HG03457 (cell line): ENCODE results near the gene IL11.
A peak's percentile ranks its signal among the peaks of the same experiment; 100 is the strongest.

Experiments used
- ATAC-seq: cut with Tn5 transposase; IDR thresholded peaks from one replicate; pipeline ENCODE4 v1.9.1; 2021; ENCODE audit warnings: moderate number of reproducible peaks; ENCODE audit not compliant: unreplicated experiment

IL11 gene

DNA sequence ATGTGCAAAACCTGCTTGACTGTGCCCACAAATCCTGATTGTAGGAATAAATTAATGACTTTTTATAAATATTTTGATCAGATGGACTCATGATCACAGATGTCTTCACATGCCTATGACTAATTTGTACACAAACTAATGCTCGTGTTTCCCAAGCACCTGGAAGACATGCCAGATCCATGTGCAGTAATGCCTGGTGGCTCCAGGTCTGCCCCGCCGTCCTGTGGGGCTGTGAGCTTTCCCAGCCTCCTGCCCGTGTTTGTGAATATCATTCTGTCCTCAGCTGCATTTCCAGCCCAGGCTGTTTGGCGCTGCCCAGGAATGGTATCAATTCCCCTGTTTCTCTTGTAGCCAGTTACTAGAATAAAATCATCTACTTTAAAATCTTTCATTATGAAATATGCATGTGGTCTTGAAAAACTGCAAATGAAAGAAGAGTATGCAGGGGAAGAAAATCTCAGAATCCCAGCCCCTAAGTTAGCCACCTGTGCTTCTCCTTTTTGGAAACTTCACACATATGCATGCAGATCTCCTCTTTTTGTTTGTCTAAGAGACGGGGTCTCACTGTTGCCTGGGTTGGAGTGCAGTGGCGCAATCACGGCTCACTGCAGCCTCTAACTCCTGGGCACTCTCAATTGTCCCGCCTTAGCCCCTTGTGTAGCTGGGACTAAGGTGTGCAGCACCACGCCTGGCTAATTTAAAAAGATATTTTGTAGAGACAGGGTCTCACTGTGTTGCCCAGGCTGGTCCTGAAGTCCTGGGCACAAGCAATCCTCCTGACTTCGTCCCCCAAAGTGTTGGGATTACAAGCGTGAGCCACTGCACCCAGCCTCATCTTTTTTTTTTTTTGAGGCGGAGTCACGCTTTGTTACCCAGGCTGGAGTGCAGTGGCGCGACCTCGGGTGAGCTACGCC lies 21.7 kb upstream of the IL11 start:
- no peak for ATAC-seq

DNA sequence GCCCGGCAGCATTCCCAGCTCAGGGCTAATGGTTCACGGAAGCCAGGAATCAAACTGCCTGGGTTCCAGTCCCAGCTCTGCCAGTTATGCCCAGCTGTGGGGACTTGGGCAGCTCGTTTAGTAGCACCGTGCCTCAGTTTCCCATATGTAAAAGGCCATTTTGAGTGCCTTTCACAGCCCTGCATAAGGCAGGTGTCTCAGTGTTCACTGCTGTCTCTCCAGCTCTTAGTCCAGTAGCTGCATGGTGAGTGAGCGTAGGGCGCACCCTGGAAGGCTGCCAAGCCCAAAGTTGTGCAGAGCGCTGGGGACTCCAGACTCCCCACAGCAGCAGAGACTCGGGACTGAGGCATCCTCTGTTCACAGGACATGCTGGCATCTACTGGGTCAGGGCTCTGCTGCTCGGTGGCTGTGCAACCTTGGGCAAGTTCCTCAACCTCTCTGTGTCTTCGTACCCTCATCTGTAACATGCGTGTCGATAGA lies 21.0 kb upstream of the IL11 start:
- ATAC-seq = no peak

DNA sequence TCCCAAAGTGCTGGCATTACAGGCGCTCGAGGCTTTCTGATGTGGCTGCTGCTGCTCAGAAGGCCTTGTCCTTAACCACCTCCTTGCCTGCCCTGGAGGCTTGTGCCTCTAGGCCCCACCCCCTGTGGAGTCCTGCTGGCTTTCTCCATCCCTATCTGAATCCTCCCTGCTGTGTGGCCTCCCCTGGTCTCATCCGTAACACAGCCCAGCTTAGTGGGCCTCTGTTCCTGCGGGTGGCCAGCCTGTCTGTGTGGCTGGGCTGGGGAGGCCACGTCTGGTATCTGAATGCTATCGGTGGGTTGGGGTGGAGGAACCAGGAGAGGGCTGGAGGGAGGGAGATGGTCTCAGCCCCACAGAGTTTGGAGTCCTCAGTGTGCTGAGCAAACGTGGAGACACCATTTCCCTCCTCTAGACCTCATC lies 20.2 kb upstream of the IL11 start:
- ATAC-seq = no peak

DNA sequence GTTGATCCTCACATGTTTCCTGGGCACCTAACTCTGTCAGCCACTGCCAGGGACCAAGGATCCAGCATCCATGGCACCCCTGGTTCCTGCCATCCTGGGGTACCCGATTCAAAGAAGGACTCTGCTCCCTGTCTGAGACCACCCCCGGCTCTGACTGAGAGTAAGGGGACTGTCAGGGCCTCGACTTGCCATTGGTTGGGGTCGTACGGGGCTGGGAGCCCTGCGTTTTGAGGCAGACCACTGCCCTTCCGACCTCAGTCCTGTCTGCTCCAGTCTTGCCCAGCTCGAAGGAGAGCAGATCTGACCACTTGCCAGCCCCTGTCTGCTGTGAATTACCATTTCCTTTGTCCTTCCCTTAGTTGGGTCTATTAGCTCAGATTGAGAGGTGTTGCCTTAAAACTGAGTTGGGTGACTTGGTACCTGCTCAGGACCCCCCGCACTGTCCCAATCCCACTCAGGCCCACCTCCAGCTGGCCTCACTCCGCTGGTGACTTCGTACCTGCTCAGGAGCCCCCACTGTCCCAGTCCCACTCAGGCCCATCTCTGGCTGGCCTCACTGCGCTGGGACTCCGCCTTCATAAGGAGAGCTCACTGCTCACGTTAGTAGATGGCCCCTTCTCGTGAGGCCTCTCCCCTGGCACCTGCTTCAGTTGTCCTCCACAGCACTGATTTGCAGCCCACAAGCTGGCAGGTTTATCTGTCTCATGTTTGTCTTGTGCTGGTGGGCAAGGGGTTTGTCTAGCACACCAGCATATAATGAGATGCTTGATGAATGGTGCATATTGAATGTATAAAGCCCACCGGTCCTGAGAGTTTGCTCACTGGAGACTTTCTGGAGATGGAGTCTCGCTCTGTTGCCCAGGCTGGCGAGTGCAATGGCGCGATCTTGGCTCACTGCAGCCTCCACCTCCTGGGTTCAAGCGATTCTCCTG lies 19.4 kb upstream of the IL11 start:
- no peak for ATAC-seq

DNA sequence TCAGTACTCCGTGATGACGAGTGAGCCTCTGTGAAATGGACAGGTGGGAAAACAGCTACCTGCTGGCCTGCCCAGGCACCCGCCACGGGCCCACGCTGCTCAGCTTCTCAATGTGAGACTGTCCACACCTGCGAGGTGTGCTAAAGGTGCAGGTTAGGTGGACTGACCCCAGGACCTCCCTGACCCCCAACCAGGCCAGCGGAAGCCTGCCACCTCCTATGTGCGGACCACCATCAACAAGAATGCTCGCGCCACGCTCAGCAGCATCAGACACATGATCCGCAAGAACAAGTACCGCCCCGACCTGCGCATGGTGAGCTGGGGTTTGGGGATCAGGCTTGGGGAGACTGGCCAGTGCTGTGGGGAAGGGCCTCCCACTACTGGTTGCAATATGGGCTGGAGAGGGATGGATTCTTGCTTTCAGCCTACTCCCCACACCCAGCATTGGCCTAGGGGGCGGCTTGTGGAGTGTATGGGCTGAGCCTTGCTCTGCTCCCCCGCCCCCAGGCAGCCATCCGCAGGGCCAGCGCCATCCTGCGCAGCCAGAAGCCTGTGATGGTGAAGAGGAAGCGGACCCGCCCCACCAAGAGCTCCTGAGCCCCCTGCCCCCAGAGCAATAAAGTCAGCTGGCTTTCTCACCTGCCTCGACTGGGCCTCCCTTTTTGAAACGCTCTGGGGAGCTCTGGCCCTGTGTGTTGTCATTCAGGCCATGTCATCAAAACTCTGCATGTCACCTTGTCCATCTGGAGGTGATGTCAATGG lies 17.7 kb upstream of the IL11 start:
- no peak for ATAC-seq

DNA sequence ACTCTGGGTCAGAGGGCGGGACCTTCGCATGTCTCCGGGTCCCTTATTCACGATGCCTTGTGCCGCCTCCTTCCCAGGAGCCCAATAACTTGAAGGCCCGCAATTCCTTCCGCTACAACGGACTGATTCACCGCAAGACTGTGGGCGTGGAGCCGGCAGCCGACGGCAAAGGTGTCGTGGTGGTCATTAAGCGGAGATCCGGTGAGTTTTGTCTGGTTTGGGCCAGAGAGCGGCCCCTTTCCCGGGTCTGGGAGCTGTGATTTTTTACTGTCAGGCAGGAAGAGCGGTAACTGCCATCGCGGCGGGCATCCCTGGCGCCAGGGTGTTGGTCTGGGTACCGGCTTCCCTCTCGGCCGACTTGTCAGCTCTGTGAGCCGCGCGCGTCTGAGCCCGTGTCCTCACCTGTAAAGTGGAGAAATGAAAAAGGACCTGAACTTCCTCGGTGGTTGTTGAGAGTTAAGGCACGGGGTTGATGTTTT lies 16.3 kb upstream of the IL11 start:
- no peak for ATAC-seq

DNA sequence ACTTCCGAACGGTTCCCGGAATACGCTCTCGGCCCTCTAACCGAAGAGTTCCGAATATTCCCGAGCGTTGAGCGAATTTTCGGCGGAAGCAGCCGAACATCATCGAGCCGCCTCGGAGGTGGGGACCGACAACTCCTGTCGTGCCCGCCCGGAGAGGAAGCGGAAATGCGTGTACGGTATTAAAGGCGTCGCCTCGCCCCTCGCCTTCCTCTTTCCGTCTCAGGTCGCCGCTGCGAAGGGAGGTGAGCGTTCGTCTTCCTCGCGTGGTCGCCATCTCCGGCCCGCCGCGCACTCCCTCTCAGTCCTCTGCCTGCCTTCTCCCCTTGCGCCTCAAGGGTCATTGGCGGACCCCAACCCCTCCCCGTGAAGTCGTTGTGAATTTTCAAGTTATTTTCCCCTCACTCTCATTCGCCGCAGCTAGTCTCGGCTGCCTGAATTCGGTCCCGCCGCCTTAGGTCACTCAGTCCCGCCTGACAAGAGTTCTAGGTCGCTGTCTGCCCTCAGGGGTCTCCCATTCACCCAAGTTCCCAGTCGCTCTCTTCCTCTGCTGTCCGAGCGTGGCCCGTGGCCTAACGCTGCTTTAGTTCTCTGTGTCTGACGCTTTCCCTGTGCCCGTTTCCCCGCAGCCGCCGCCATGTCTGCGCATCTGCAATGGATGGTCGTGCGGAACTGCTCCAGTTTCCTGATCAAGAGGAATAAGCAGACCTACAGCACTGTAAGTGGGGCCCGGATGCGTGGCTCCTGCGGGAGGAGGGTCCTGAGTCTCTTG lies 15.6 kb upstream of the IL11 start, which contains the start of gene RPL28:
Gene RPL28, plus strand, starts transcription at position 209 of the 769 bp plus-strand sequence. Its CDS starts 426 bp downstream, at position 635.
- ATAC-seq = peak; percentile 53

GRCh38 chr19:55384920-55385723 lies 14.9 kb upstream of the IL11 start:
- peak; percentile 36 for ATAC-seq

- ATAC-seq = no peak
Measured at GRCh38 chr19:55384131-55384919, 14.1 kb upstream of the IL11 start, which contains the start of gene TMEM238. Gene TMEM238, minus strand, starts transcription at chr19:55384292. Its CDS starts 33 bp downstream, at chr19:55384259.

GRCh38 chr19:55383279-55384130 lies 13.2 kb upstream of the IL11 start:
- no peak for ATAC-seq

DNA sequence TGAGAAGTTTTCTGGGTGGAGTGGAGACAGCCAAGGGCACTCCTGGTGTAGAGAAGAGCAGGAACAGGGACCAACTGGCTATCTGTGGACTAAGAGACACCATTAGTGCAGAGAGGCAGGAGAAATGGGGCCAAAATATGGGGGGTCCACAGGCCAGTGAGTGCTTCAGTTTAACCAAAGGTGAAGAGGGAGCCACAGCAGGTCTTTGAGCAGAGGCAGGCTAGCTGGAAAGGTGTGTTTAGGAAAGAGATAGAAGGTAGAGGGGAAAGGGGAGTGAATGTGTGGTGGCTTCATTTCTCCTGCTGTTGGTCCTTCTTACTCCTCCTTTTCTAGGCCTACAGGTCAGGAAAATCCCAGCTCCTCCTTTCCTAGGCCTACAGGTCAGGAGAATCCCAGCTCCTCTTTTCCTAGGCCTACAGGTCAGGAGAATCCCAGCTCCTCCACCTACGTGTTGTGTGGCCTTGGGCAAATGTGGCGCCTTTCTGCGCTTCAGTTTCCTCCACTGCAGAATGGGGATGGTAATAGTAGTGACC lies 12.3 kb upstream of the IL11 start:
- no peak for ATAC-seq

GRCh38 chr19:55382013-55382412 lies 11.8 kb upstream of the IL11 start:
- no peak for ATAC-seq

- no peak for ATAC-seq
Measured at GRCh38 chr19:55379174-55379573, 8.9 kb upstream of the IL11 start.

DNA sequence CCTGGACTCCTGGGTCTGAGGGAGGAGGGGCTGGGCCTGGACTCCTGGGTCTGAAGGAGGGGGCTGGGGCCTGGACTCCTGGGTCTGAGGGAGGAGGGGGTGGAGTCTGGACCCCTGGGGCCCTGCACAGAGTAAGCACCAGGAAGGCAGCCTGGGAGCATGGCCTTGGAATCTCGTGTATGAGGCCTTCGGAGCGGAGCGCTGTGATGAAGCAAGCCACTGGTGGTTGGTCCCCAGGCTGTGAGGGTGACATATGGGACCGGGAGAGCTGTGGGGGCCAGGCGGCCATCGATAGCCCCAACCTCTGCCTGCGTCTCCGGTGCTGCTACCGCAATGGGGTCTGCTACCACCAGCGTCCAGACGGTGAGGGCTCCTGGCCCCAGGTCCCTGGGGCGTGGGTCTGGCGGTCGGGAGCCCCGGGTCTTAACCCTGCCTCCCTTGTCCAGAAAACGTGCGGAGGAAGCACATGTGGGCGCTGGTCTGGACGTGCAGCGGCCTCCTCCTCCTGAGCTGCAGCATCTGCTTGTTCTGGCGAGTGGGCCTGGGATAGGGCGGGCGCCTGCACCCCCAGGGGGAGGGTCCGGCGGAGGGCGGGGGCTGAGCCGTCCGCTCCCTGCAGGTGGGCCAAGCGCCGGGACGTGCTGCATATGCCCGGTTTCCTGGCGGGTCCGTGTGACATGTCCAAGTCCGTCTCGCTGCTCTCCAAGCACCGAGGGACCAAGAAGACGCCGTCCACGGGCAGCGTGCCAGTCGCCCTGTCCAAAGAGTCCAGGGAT lies 7.3 kb upstream of the IL11 start:
- ATAC-seq = no peak

DNA sequence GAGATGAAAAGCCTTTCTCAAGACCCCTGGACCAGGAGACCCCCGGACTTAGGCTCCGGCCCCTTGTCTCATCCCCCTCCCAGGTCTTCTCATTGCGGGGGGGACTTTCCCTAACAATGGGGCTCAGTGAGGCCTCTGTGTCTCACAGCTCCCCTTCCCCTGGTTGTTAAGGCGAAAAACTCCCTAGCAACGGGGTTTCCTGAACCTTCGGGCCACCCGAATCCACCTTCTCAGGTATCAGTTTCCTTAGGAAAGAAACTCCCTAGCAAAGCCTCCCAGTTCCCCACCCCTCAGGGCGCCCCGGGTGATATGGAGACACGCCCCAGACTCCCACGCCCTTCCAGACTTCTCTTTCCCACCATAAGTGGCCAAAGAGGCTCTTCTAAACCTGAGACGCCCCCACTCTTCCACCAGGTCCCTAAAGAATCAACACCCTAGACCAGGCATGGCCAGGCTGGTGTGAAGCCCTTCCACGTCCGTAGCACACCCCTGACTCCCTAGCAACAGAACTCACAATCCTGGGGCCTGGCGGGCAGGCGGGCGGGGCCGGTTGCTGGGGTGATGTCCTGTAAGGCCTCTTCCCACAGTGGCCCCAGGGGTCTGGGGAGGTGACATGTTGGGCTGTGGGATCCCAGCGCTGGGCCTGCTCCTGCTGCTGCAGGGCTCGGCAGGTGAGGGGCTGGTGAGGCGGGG lies 6.1 kb upstream of the IL11 start, which contains the start of gene TMEM190:
Gene TMEM190, plus strand, starts transcription at position 586 of the 693 bp plus-strand sequence. Its CDS starts 28 bp downstream, at position 614.
- ATAC-seq = no peak
